Caco-2 (cell line): Measurements from ENCODE around the gene ZBTB48. TPM values are rescaled to one million over a fixed set of nuclear protein-coding genes. Genes with fewer than 3 reads are reported as not detected.

Source experiments
- BruUV-seq: library from RNA; stranded (reverse); fragments of 400-500 nt; replicated peaks from 2 replicates; lab custom pipeline; 2021; lab: Mats Ljungman, UMichigan
- CTCF ChIA-PET: fragments of 300-600 bp; sonication (Branson Sonifier 250); formaldehyde crosslinking; loops from one replicate; lab custom pipeline; 2022; ENCODE audit warnings: antibody characterized with exemption; lab: Charles Lee
- POLR2A ChIA-PET: fragments of 300-600 bp; sonication (Branson Sonifier 250); formaldehyde crosslinking; loops from one replicate; lab custom pipeline; 2022; ENCODE audit warnings: antibody characterized with exemption; lab: Charles Lee
- DNase-seq, 2 experiments: peaks; one replicate each; pipeline versions ENCODE4 v3.0.0 to v3.0.0-alpha.2; 2020 to 2022
- H3K27me3 ChIP-seq: replicated peaks from 2 replicates; pipeline ENCODE4 v1.6.0; 2011; ENCODE audit warnings: low read length; ENCODE audit not compliant: control insufficient read depth, insufficient read depth
- H3K36me3 ChIP-seq: 2 replicates; pipeline ENCODE4 v1.5.1; 2011; ENCODE audit warnings: low read length; ENCODE audit not compliant: control insufficient read depth, insufficient read depth
- H3K4me1 ChIP-seq: fragments of 250-450 bp; sonication (Bioruptor Pico); 2 replicates; pipeline ENCODE4 v1.5.1; 2020; ENCODE audit warnings: mild to moderate bottlenecking
- H3K4me3 ChIP-seq: 2 replicates; pipeline ENCODE4 v1.5.1; 2011; ENCODE audit warnings: low read depth, mild to moderate bottlenecking, control low read depth, low read length
- H3K9me3 ChIP-seq: fragments of 250-450 bp; sonication (Bioruptor Pico); 2 replicates; pipeline ENCODE4 v1.5.1; 2020; ENCODE audit warnings: mild to moderate bottlenecking, moderate library complexity
- H3K27ac Mint-ChIP-seq: one replicate; pipeline ENCODE4 v1.8.0; 2022; ENCODE audit warnings: mixed read lengths; ENCODE audit not compliant: unreplicated experiment
- H3K27me3 Mint-ChIP-seq: one replicate; pipeline ENCODE4 v1.8.0; 2022; ENCODE audit warnings: mixed read lengths; ENCODE audit not compliant: insufficient read depth, unreplicated experiment
- H3K36me3 Mint-ChIP-seq: one replicate; pipeline ENCODE4 v1.8.0; 2022; ENCODE audit warnings: mild to moderate bottlenecking, mixed read lengths; ENCODE audit not compliant: insufficient read depth, unreplicated experiment
- H3K4me1 Mint-ChIP-seq: one replicate; pipeline ENCODE4 v1.8.0; 2022; ENCODE audit warnings: low read depth, mixed read lengths; ENCODE audit not compliant: unreplicated experiment
- H3K4me3 Mint-ChIP-seq: one replicate; pipeline ENCODE4 v1.8.0; 2022; ENCODE audit warnings: mild to moderate bottlenecking, moderate library complexity, mixed read lengths; ENCODE audit not compliant: unreplicated experiment
- H3K9me3 Mint-ChIP-seq: one replicate; pipeline ENCODE4 v1.8.0; 2022; ENCODE audit warnings: mixed read lengths; ENCODE audit not compliant: unreplicated experiment
- intact Hi-C: fragments of 100-400 bp; cut with micrococcal nuclease; formaldehyde crosslinking; loops from one replicate; pipeline ENCODE4 v1.10.0; 2022; ENCODE audit not compliant: unreplicated experiment
- total RNA-seq: library from RNA; stranded (reverse); gene quantifications from 2 replicates; pipeline ENCODE4 v1.2.3, GENCODE V29; 2022
- TF ChIP-seq, protein P1 (sequence below), 2 experiments: fragments of 200-600 bp in 1 of 2; IDR thresholded peaks; 1 replicate in 1 of 2; 2 replicates in 1 of 2; pipeline versions ENCODE4 v1.5.1 to v1.8.0; 2011 to 2022; ENCODE audit warnings: antibody characterized with exemption in 1 of 2, control low read depth in 1 of 2, inconsistent platforms in 1 of 2, low read depth in 1 of 2, low read length in 1 of 2, mild to moderate bottlenecking in 1 of 2, moderate library complexity in 1 of 2; ENCODE audit not compliant: insufficient read depth in 1 of 2, severe bottlenecking in 1 of 2, unreplicated experiment in 1 of 2

The ZBTB48 gene
- total RNA-seq, 1 experiment from 2014 or later, result 22.5 TPM

- H3K27me3 Mint-ChIP-seq, result no peaks in the 10 kb centered on the region
- H3K4me3 Mint-ChIP-seq, result peak within 1 kb of the TSS; percentile 72
- no peaks in the 10 kb centered on the region for H3K36me3 ChIP-seq
- peaks cover 5% of the 10 kb centered on the region; the same call in 1 of the 2 replicates for H3K4me1 ChIP-seq
- H3K4me1 Mint-ChIP-seq, result peaks cover 5% of the 10 kb centered on the region
- intact Hi-C loops, result loop anchor here (1.0 to 10.0 kb wide), 2 partner anchors 51 to 92 kb away; partner anchors contain the start of gene KLHL21
- no peaks in the 10 kb centered on the region for H3K9me3 Mint-ChIP-seq
- H3K9me3 ChIP-seq, result no peaks in the 10 kb centered on the region
- DNase-seq, result peak; percentile 91 to 94
- peak within 1 kb of the TSS; percentile 96 for H3K4me3 ChIP-seq
- no TSS peak for BruUV-seq
- no peak within 1 kb of the TSS for H3K27ac Mint-ChIP-seq
- ChIA-PET POLR2A (no interaction called here), CTCF (interaction anchor here (1.1 kb wide), 2 partner anchors 26 to 50 kb away, joined by 3 to 6 read pairs; partner anchors contain the start of gene ZBTB48)
- H3K27me3 ChIP-seq, result no peaks in the 10 kb centered on the region
- TF ChIP-seq, protein P1, sequence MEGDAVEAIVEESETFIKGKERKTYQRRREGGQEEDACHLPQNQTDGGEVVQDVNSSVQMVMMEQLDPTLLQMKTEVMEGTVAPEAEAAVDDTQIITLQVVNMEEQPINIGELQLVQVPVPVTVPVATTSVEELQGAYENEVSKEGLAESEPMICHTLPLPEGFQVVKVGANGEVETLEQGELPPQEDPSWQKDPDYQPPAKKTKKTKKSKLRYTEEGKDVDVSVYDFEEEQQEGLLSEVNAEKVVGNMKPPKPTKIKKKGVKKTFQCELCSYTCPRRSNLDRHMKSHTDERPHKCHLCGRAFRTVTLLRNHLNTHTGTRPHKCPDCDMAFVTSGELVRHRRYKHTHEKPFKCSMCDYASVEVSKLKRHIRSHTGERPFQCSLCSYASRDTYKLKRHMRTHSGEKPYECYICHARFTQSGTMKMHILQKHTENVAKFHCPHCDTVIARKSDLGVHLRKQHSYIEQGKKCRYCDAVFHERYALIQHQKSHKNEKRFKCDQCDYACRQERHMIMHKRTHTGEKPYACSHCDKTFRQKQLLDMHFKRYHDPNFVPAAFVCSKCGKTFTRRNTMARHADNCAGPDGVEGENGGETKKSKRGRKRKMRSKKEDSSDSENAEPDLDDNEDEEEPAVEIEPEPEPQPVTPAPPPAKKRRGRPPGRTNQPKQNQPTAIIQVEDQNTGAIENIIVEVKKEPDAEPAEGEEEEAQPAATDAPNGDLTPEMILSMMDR (IDR thresholded peaks at IDR 0.05; ENCODE audit: insufficient read depth in 1 of 2, low read depth in 1 of 2, low read length in 1 of 2, severe bottlenecking in 1 of 2, unreplicated experiment in 1 of 2), result peak; percentile 86 to 89
- peaks cover 23% of the 10 kb centered on the region for H3K36me3 Mint-ChIP-seq
Observed at GRCh38 chr1:6554031-6554906, 25.5 kb upstream of the ZBTB48 start, which contains the start of gene NOL9. Gene NOL9 (minus strand): TSS chr1:6554513. CDS start chr1:6554502, 11 bp downstream.

- no TSS peak for BruUV-seq
- intact Hi-C loops, result loop anchor here (1.0 to 10.0 kb wide), 2 partner anchors 50 to 91 kb away; partner anchors contain the start of gene KLHL21
- H3K27me3 Mint-ChIP-seq, result no peaks in the 10 kb centered on the region
Observed at GRCh38 chr1:6554907-6555778, 24.7 kb upstream of the ZBTB48 start, which contains the start of gene TAS1R1. Gene TAS1R1 (plus strand): TSS chr1:6555307. CDS start chr1:6555374, 67 bp downstream.

More at GRCh38 chr1:6554907-6555778, 24.7 kb upstream of the ZBTB48 start, which contains the start of gene TAS1R1:
- peaks cover 5% of the 10 kb centered on the region for H3K4me1 Mint-ChIP-seq
- Histone ChIP-seq H3K27me3 (no peaks in the 10 kb centered on the region), H3K36me3 (no peaks in the 10 kb centered on the region), H3K4me3 (peak within 1 kb of the TSS; percentile 96), H3K9me3 (no peaks in the 10 kb centered on the region), H3K4me1 (peaks cover 5% of the 10 kb centered on the region; the same call in 1 of the 2 replicates)
- TF ChIP-seq, protein P1 (IDR thresholded peaks at IDR 0.05; ENCODE audit: insufficient read depth in 1 of 2, low read depth in 1 of 2, low read length in 1 of 2, severe bottlenecking in 1 of 2, unreplicated experiment in 1 of 2), result no peak
- H3K4me3 Mint-ChIP-seq, result peak within 1 kb of the TSS; percentile 72
- ChIA-PET CTCF (interaction anchor here (0.6 to 1.1 kb wide), 3 partner anchors 25 to 74 kb away, joined by 3 to 6 read pairs (median 3); partner anchors contain the start of gene ZBTB48), POLR2A (no interaction called here)
- H3K9me3 Mint-ChIP-seq, result no peaks in the 10 kb centered on the region
- H3K27ac Mint-ChIP-seq, result no peak within 1 kb of the TSS
- peaks cover 22% of the 10 kb centered on the region for H3K36me3 Mint-ChIP-seq
- DNase-seq, result no peak
